Neural progenitor cell (in vitro differentiated cells): ENCODE measurements around the gene CACNG3. TPM values are rescaled to one million over a fixed set of nuclear protein-coding genes. Genes with fewer than 3 reads are reported as not detected.

Source experiments
- DNase-seq: peaks from one replicate; pipeline ENCODE4 v3.0.0-alpha.2; 2016; ENCODE audit warnings: low spot score
- H2AFZ ChIP-seq: fragments of 200-600 bp; sonication (generic); replicated peaks from 2 replicates; pipeline ENCODE4 v1.6.1; 2016; ENCODE audit warnings: antibody characterized with exemption
- H3F3A ChIP-seq: fragments of 200-600 bp; sonication (generic); 2 replicates; pipeline ENCODE4 v1.6.1; 2016; ENCODE audit warnings: antibody characterized with exemption, low read depth
- H3K27ac ChIP-seq: fragments of 200-600 bp; sonication (generic); 2 replicates; pipeline ENCODE4 v1.5.1; 2016; ENCODE audit warnings: mild to moderate bottlenecking
- H3K27me3 ChIP-seq: fragments of 200-600 bp; sonication (generic); 2 replicates; pipeline ENCODE4 v1.6.1; 2016; ENCODE audit warnings: mild to moderate bottlenecking, moderate library complexity
- H3K36me3 ChIP-seq: fragments of 200-600 bp; sonication (generic); 2 replicates; pipeline ENCODE4 v1.5.1; 2016
- H3K4me1 ChIP-seq: fragments of 200-600 bp; sonication (generic); 2 replicates; pipeline ENCODE4 v1.6.1; 2016; ENCODE audit warnings: mixed run types
- H3K4me2 ChIP-seq: fragments of 200-600 bp; sonication (generic); 2 replicates; pipeline ENCODE4 v1.6.1; 2016
- H3K4me3 ChIP-seq: fragments of 200-600 bp; sonication (generic); 2 replicates; pipeline ENCODE4 v1.5.1; 2016
- H3K79me2 ChIP-seq: fragments of 200-600 bp; sonication (generic); 2 replicates; pipeline ENCODE4 v1.6.1; 2016; ENCODE audit warnings: low read depth
- H3K9ac ChIP-seq: fragments of 200-600 bp; sonication (generic); 2 replicates; pipeline ENCODE4 v1.6.1; 2016
- H3K9me3 ChIP-seq: fragments of 200-600 bp; sonication (generic); 2 replicates; pipeline ENCODE4 v1.5.1; 2016; ENCODE audit warnings: low read depth
- H4K20me1 ChIP-seq: fragments of 200-600 bp; sonication (generic); 2 replicates; pipeline ENCODE4 v1.6.1; 2016; ENCODE audit warnings: low read depth
- H3K27ac Mint-ChIP-seq: 3 replicates; pipeline ENCODE4 v1.8.0; 2021; ENCODE audit warnings: mixed read lengths
- H3K27me3 Mint-ChIP-seq: 2 replicates; pipeline ENCODE4 v1.8.0; 2022; ENCODE audit warnings: low read depth, mild to moderate bottlenecking, inconsistent platforms, moderate library complexity, mixed read lengths; ENCODE audit not compliant: insufficient read depth
- H3K36me3 Mint-ChIP-seq: 3 replicates; pipeline ENCODE4 v1.8.0; 2021; ENCODE audit warnings: mixed read lengths
- H3K4me1 Mint-ChIP-seq: 3 replicates; pipeline ENCODE4 v1.8.0; 2021; ENCODE audit warnings: mixed read lengths
- H3K4me3 Mint-ChIP-seq: 3 replicates; pipeline ENCODE4 v1.8.0; 2021; ENCODE audit warnings: mild to moderate bottlenecking, moderate library complexity, mixed read lengths
- H3K9me3 Mint-ChIP-seq: 3 replicates; pipeline ENCODE4 v1.8.0; 2020; ENCODE audit warnings: mixed read lengths
- EZH2 ChIP-seq: fragments of 200-600 bp; sonication (generic); IDR thresholded peaks from 2 replicates; pipeline ENCODE4 v1.6.1; 2017; ENCODE audit warnings: antibody characterized with exemption, mild to moderate bottlenecking, moderate library complexity
- EZH2phosphoT487 ChIP-seq: fragments of 200-600 bp; sonication (generic); IDR thresholded peaks from 2 replicates; pipeline ENCODE4 v1.6.1; 2017; ENCODE audit warnings: antibody characterized with exemption
- total RNA-seq: library from RNA; depleted of rRNA; stranded (reverse); fragments of >200 nt; gene quantifications from 2 replicates; pipeline ENCODE4 v1.2.3, GENCODE V29; 2015; ENCODE audit warnings: low replicate concordance
- TF ChIP-seq, protein P1 (sequence below): fragments of 200-600 bp; sonication (generic); IDR thresholded peaks from 2 replicates; pipeline ENCODE4 v1.5.1; 2017; ENCODE audit warnings: antibody characterized with exemption, mild to moderate bottlenecking

CACNG3 gene
- total RNA-seq, 1 donor from 2014 or later: not detected

DNA sequence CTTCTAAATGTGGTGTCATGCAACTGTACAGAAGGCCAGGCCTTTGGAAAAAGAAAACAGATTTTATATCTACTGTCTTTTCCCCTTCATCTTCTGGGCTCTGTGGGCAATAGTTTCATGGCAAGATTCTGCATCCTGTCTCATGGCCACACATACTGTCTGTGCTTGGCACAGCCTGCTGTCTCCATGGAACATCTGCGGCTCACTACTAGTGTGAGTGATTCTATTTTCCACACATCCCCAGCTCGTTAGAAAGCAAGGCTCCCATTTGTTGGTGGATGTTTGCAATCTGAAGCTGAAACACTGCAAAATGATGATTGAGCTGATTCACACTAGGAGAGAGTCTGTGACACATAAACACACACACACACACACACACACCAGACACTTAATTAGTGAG lies 32.4 kb downstream of the CACNG3 start:
- H3F3A ChIP-seq: no peaks in the 10 kb centered on the region
- no peak overlapping the region for H3K4me2 ChIP-seq
- H3K9me3 ChIP-seq: no peaks in the 10 kb centered on the region
- DNase-seq: no peak
- H3K4me3 Mint-ChIP-seq: no peak overlapping the region
- no peaks in the 10 kb centered on the region for H3K36me3 ChIP-seq
- peaks cover 9% of the 10 kb centered on the region for H3K27me3 Mint-ChIP-seq
- no peak overlapping the region for H3K27ac Mint-ChIP-seq
- no peak for TF ChIP-seq EZH2
- TF ChIP-seq, protein P1, sequence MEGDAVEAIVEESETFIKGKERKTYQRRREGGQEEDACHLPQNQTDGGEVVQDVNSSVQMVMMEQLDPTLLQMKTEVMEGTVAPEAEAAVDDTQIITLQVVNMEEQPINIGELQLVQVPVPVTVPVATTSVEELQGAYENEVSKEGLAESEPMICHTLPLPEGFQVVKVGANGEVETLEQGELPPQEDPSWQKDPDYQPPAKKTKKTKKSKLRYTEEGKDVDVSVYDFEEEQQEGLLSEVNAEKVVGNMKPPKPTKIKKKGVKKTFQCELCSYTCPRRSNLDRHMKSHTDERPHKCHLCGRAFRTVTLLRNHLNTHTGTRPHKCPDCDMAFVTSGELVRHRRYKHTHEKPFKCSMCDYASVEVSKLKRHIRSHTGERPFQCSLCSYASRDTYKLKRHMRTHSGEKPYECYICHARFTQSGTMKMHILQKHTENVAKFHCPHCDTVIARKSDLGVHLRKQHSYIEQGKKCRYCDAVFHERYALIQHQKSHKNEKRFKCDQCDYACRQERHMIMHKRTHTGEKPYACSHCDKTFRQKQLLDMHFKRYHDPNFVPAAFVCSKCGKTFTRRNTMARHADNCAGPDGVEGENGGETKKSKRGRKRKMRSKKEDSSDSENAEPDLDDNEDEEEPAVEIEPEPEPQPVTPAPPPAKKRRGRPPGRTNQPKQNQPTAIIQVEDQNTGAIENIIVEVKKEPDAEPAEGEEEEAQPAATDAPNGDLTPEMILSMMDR: no peak
- TF ChIP-seq EZH2phosphoT487: no peak
- H4K20me1 ChIP-seq: no peaks in the 10 kb centered on the region
- H3K9ac ChIP-seq: no peak overlapping the region
- H3K27me3 ChIP-seq: peaks cover 14% of the 10 kb centered on the region
- H3K79me2 ChIP-seq: no peaks in the 10 kb centered on the region
- no peaks in the 10 kb centered on the region for H3K4me1 Mint-ChIP-seq
- H3K27ac ChIP-seq: no peak overlapping the region
- H3K9me3 Mint-ChIP-seq: peaks cover 3% of the 10 kb centered on the region
- no peak overlapping the region for H3K4me3 ChIP-seq
- no peaks in the 10 kb centered on the region for H3K36me3 Mint-ChIP-seq
- H2AFZ ChIP-seq: no peak overlapping the region
- no peaks in the 10 kb centered on the region for H3K4me1 ChIP-seq

DNA sequence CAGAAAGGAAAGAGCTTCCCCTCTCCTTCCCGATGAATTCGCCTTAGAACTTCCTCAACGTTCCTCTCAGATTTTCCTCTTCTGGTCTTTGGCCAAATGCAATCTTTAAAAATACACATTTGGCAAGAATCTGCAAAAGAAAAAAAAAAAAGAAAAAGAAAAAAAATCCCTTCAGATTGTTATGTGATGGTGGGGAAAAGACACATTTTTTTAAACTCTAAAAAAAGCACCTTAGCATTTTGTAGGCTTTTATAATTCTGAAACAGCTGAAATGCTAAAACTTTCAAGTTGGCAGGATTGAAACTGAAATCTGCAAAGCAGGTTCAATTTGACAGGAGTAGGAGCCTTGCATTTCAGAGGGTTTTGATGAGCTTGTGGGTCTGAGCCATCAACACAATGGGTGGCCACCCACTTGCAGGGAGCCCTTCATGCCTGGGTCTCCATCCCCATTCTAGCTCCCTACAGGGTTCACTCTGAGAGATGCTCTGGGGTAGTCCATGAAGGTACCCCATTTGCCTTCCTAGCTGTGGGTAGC lies 33.1 kb downstream of the CACNG3 start:
- Histone ChIP-seq H3K4me2 (no peak overlapping the region), H3K9me3 (no peaks in the 10 kb centered on the region), H3K4me3 (no peak overlapping the region), H3K27ac (no peak overlapping the region), H4K20me1 (no peaks in the 10 kb centered on the region), H3K79me2 (no peaks in the 10 kb centered on the region), H3K9ac (no peak overlapping the region), H3F3A (no peaks in the 10 kb centered on the region), H2AFZ (no peak overlapping the region), H3K36me3 (no peaks in the 10 kb centered on the region), H3K27me3 (peaks cover 20% of the 10 kb centered on the region), H3K4me1 (no peaks in the 10 kb centered on the region)
- H3K4me3 Mint-ChIP-seq: no peak overlapping the region
- no peaks in the 10 kb centered on the region for H3K4me1 Mint-ChIP-seq
- H3K27ac Mint-ChIP-seq: no peak overlapping the region
- H3K9me3 Mint-ChIP-seq: peaks cover 3% of the 10 kb centered on the region
- TF ChIP-seq, protein P1: no peak
- TF ChIP-seq EZH2: no peak
- TF ChIP-seq EZH2phosphoT487: no peak
- DNase-seq: no peak
- H3K36me3 Mint-ChIP-seq: no peaks in the 10 kb centered on the region
- peaks cover 9% of the 10 kb centered on the region for H3K27me3 Mint-ChIP-seq

DNA sequence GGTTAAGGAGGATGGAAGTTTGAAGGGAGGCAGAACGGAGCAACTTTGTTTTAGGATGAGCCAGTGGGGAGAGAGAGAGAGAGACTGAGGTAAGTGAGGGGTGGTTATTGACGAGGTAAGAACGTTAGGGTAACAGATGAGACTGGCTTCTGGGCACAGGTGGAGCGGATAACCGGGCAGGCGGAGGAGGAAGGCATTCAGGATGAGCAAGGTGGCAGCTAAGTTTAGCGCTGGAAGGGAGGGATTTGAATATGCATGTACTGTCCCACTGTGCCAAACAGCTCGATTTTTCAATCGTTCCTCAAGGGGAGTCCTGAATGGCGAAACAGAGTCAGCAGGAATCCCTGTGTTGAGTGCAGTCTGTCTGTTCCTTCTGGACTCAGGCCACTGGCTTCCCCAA lies 35.8 kb downstream of the CACNG3 start:
- H3K27me3 Mint-ChIP-seq: peaks cover 7% of the 10 kb centered on the region
- Histone ChIP-seq H3K4me2 (no peak overlapping the region), H3K9ac (no peak overlapping the region), H4K20me1 (no peaks in the 10 kb centered on the region), H2AFZ (peak overlapping the region; percentile 34), H3F3A (no peaks in the 10 kb centered on the region), H3K4me3 (no peak overlapping the region), H3K27ac (no peak overlapping the region), H3K79me2 (no peaks in the 10 kb centered on the region), H3K27me3 (peaks cover 20% of the 10 kb centered on the region), H3K9me3 (no peaks in the 10 kb centered on the region), H3K4me1 (no peaks in the 10 kb centered on the region), H3K36me3 (no peaks in the 10 kb centered on the region)
- DNase-seq: no peak
- TF ChIP-seq, protein P1: no peak
- TF ChIP-seq EZH2phosphoT487 (no peak), EZH2 (no peak)
- no peaks in the 10 kb centered on the region for H3K36me3 Mint-ChIP-seq
- no peak overlapping the region for H3K27ac Mint-ChIP-seq
- H3K4me3 Mint-ChIP-seq: no peak overlapping the region
- no peaks in the 10 kb centered on the region for H3K4me1 Mint-ChIP-seq
- peaks cover 3% of the 10 kb centered on the region for H3K9me3 Mint-ChIP-seq
